ENCODE measurements around the gene SPPL3.
A peak's percentile ranks its signal among the peaks of the same experiment; 100 is the strongest.

- TF ChIP-seq, protein P1, sequence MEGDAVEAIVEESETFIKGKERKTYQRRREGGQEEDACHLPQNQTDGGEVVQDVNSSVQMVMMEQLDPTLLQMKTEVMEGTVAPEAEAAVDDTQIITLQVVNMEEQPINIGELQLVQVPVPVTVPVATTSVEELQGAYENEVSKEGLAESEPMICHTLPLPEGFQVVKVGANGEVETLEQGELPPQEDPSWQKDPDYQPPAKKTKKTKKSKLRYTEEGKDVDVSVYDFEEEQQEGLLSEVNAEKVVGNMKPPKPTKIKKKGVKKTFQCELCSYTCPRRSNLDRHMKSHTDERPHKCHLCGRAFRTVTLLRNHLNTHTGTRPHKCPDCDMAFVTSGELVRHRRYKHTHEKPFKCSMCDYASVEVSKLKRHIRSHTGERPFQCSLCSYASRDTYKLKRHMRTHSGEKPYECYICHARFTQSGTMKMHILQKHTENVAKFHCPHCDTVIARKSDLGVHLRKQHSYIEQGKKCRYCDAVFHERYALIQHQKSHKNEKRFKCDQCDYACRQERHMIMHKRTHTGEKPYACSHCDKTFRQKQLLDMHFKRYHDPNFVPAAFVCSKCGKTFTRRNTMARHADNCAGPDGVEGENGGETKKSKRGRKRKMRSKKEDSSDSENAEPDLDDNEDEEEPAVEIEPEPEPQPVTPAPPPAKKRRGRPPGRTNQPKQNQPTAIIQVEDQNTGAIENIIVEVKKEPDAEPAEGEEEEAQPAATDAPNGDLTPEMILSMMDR (IDR thresholded peaks at IDR 0.05): peak in 2 of 6 experiments; percentile 4 to 8
- no peak for TF ChIP-seq POLR2A (IDR thresholded peaks at IDR 0.05)
These were observed 54.4 kb downstream of the SPPL3 start for GRCh38 chr12:120849765-120850164.
